HCT116 (cell line): ENCODE results near the gene KHDRBS2.

ENCODE experiments used
- EZH2 ChIP-seq: fragments of 200-600 bp; sonication (generic); IDR thresholded peaks from 2 replicates; pipeline ENCODE4 v1.6.1; 2017; ENCODE audit warnings: antibody characterized with exemption, mixed run types
- JUND ChIP-seq: IDR thresholded peaks from 2 replicates; pipeline ENCODE4 v1.6.1; 2012
- POLR2A ChIP-seq: IDR thresholded peaks from 2 replicates; pipeline ENCODE4 v1.7.0; 2011; ENCODE audit warnings: borderline replicate concordance; ENCODE audit not compliant: insufficient read depth, insufficient read length; ENCODE audit errors: extremely low read depth
- POLR2AphosphoS5 ChIP-seq: IDR thresholded peaks from 2 replicates; pipeline ENCODE4 v1.6.1; 2011; ENCODE audit warnings: mild to moderate bottlenecking, low read depth, low read length, moderate library complexity
- RAD21 ChIP-seq: IDR thresholded peaks from 2 replicates; pipeline ENCODE4 v1.6.1; 2012; ENCODE audit warnings: low read depth, mild to moderate bottlenecking
- REST ChIP-seq: IDR thresholded peaks from 2 replicates; pipeline ENCODE4 v1.6.1; 2012; ENCODE audit warnings: low read depth
- SIN3A ChIP-seq: IDR thresholded peaks from 2 replicates; pipeline ENCODE4 v1.6.1; 2012; ENCODE audit warnings: low read depth
- SP1 ChIP-seq: IDR thresholded peaks from 2 replicates; pipeline ENCODE4 v1.6.1; 2012; ENCODE audit warnings: low read depth
- SRF ChIP-seq: IDR thresholded peaks from 2 replicates; pipeline ENCODE4 v1.6.1; 2012; ENCODE audit warnings: low read depth
- YY1 ChIP-seq: IDR thresholded peaks from 2 replicates; pipeline ENCODE4 v1.6.1; 2011; ENCODE audit warnings: low read length, low read depth, moderate library complexity, mild to moderate bottlenecking; ENCODE audit not compliant: insufficient replicate concordance; ENCODE audit errors: extremely low read depth
- ZFX ChIP-seq: fragments of 450-650 bp; IDR thresholded peaks from 2 replicates; pipeline ENCODE4 v1.6.1; 2017
- TF ChIP-seq, protein P1 (sequence below), 3 experiments: fragments of 200-600 bp in 1 of 3; sonication (generic) in 1 of 3; IDR thresholded peaks in 2 of 3; conservative IDR thresholded peaks in 1 of 3; 2 replicates each; pipeline ENCODE4 v1.5.1; 2012 to 2017; ENCODE audit warnings: low read depth in 2 of 3, low read length in 2 of 3, antibody characterized with exemption in 1 of 3, borderline replicate concordance in 1 of 3, control low read depth in 1 of 3, mild to moderate bottlenecking in 1 of 3, mixed read lengths in 1 of 3, mixed run types in 1 of 3, moderate library complexity in 1 of 3; ENCODE audit not compliant: insufficient read depth in 1 of 3
- TF ChIP-seq, protein P2 (sequence below): IDR thresholded peaks from 2 replicates; pipeline ENCODE4 v1.6.1; 2012

DNA sequence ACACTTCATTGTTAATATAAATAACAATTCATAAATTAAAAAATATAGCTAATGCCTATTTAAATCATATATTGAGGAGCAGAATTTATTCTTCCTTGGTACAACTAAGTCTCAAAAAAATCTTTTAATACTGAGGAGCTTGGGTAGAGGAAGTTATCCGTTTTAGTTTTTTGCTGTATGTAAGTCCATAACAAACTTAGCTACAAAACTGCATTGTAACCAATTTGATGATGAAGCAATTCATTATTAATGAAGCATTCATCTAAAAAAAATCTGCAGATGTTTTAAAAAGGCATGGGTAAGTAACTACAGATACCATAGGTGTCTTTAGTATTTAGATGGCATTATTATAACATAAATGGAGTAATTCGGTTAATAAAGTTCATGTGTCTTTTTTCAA, 1.3 kb downstream of the KHDRBS2 start:
- TF ChIP-seq, protein P1, sequence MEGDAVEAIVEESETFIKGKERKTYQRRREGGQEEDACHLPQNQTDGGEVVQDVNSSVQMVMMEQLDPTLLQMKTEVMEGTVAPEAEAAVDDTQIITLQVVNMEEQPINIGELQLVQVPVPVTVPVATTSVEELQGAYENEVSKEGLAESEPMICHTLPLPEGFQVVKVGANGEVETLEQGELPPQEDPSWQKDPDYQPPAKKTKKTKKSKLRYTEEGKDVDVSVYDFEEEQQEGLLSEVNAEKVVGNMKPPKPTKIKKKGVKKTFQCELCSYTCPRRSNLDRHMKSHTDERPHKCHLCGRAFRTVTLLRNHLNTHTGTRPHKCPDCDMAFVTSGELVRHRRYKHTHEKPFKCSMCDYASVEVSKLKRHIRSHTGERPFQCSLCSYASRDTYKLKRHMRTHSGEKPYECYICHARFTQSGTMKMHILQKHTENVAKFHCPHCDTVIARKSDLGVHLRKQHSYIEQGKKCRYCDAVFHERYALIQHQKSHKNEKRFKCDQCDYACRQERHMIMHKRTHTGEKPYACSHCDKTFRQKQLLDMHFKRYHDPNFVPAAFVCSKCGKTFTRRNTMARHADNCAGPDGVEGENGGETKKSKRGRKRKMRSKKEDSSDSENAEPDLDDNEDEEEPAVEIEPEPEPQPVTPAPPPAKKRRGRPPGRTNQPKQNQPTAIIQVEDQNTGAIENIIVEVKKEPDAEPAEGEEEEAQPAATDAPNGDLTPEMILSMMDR (IDR thresholded peaks at IDR 0.05 in 2 of 3, conservative IDR thresholded peaks at IDR 0.05 in 1 of 3; ENCODE audit: borderline replicate concordance in 1 of 3, insufficient read depth in 1 of 3, low read depth in 2 of 3, low read length in 2 of 3), result no peak
- no peak for TF ChIP-seq POLR2A
- TF ChIP-seq RAD21, result no peak
- no peak for TF ChIP-seq YY1
- no peak for TF ChIP-seq ZFX
- TF ChIP-seq JUND, result no peak
- TF ChIP-seq POLR2AphosphoS5, result no peak
- no peak for TF ChIP-seq SP1
- no peak for TF ChIP-seq SRF
- TF ChIP-seq EZH2, result no peak
- no peak for TF ChIP-seq REST
- TF ChIP-seq, protein P2, sequence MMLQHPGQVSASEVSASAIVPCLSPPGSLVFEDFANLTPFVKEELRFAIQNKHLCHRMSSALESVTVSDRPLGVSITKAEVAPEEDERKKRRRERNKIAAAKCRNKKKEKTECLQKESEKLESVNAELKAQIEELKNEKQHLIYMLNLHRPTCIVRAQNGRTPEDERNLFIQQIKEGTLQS, result no peak
- no peak for TF ChIP-seq SIN3A
